Measurements from ENCODE around the gene MALAT1.

Gene MALAT1

DNA sequence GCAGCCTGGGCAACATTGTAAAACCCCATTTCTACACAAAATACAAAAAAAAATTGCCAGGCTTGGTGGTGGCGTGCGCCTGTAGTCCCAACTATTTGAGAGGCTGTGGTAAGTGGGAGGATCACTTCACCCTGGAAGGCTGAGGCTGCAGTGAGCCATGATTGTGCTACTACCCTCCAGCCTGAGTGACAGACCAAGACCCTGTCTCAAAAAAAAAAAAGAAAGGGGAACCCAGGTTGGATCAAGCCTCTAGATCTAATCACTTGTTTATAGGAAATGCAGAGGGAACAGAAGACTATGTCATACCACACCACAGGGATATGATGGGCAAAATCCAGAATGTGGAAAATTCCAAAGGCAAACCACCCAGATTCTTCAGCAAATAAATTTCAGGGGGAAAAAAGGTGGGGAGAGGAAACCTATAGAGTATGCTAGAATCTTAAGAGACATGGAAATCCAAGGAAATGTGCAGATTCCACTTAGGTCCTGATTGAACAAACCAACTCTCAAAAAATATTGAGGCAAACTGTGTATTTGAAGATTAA lies 16.5 kb upstream of the MALAT1 start:
- ATAC-seq (ENCODE audit: low read depth) = no peak
- H3K9me3 ChIP-seq (ENCODE audit: severe bottlenecking) = no peaks in the 10 kb centered on the region
- DNase-seq (ENCODE audit: low spot score) = no peak
- H3K4me1 ChIP-seq (ENCODE audit: insufficient read depth, poor library complexity, severe bottlenecking) = peaks cover 47% of the 10 kb centered on the region
- no peaks in the 10 kb centered on the region for H3K27me3 ChIP-seq (ENCODE audit: insufficient read depth, poor library complexity, severe bottlenecking)
- H3K4me3 ChIP-seq (ENCODE audit: severe bottlenecking) = no peak overlapping the region
- TF ChIP-seq, protein P1, sequence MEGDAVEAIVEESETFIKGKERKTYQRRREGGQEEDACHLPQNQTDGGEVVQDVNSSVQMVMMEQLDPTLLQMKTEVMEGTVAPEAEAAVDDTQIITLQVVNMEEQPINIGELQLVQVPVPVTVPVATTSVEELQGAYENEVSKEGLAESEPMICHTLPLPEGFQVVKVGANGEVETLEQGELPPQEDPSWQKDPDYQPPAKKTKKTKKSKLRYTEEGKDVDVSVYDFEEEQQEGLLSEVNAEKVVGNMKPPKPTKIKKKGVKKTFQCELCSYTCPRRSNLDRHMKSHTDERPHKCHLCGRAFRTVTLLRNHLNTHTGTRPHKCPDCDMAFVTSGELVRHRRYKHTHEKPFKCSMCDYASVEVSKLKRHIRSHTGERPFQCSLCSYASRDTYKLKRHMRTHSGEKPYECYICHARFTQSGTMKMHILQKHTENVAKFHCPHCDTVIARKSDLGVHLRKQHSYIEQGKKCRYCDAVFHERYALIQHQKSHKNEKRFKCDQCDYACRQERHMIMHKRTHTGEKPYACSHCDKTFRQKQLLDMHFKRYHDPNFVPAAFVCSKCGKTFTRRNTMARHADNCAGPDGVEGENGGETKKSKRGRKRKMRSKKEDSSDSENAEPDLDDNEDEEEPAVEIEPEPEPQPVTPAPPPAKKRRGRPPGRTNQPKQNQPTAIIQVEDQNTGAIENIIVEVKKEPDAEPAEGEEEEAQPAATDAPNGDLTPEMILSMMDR (IDR thresholded peaks at IDR 0.05; ENCODE audit: poor library complexity, severe bottlenecking) = no peak
- H3K36me3 ChIP-seq (ENCODE audit: low read depth) = no peaks in the 10 kb centered on the region
- peak overlapping the region; percentile 89 for H3K27ac ChIP-seq (ENCODE audit: poor library complexity, severe bottlenecking)

DNA sequence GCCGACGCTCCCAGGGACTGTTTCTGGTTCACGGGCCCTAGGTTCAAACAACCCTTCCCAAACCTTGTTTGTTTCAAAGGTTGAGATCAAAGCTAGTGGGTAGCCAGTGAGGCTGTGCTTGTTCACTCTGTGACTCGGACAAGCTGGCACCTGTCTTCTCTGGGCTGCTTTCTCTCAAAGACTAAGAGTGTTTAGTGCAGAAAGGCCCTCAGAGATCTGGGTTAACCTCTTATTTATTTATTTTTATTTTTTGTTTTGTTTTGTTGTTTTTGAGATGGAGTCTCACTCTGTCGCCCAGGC lies 13.0 kb upstream of the MALAT1 start:
- Histone ChIP-seq H3K27me3 (ENCODE audit: insufficient read depth, poor library complexity, severe bottlenecking) (no peaks in the 10 kb centered on the region), H3K4me1 (ENCODE audit: insufficient read depth, poor library complexity, severe bottlenecking) (peaks cover 60% of the 10 kb centered on the region), H3K4me3 (ENCODE audit: severe bottlenecking) (no peak overlapping the region), H3K9me3 (ENCODE audit: severe bottlenecking) (no peaks in the 10 kb centered on the region), H3K36me3 (ENCODE audit: low read depth) (no peaks in the 10 kb centered on the region), H3K27ac (ENCODE audit: poor library complexity, severe bottlenecking) (peak overlapping the region; percentile 99)
- no peak for ATAC-seq (ENCODE audit: low read depth)
- no peak for DNase-seq (ENCODE audit: low spot score)
- TF ChIP-seq, protein P1 (IDR thresholded peaks at IDR 0.05; ENCODE audit: poor library complexity, severe bottlenecking) = no peak

DNA sequence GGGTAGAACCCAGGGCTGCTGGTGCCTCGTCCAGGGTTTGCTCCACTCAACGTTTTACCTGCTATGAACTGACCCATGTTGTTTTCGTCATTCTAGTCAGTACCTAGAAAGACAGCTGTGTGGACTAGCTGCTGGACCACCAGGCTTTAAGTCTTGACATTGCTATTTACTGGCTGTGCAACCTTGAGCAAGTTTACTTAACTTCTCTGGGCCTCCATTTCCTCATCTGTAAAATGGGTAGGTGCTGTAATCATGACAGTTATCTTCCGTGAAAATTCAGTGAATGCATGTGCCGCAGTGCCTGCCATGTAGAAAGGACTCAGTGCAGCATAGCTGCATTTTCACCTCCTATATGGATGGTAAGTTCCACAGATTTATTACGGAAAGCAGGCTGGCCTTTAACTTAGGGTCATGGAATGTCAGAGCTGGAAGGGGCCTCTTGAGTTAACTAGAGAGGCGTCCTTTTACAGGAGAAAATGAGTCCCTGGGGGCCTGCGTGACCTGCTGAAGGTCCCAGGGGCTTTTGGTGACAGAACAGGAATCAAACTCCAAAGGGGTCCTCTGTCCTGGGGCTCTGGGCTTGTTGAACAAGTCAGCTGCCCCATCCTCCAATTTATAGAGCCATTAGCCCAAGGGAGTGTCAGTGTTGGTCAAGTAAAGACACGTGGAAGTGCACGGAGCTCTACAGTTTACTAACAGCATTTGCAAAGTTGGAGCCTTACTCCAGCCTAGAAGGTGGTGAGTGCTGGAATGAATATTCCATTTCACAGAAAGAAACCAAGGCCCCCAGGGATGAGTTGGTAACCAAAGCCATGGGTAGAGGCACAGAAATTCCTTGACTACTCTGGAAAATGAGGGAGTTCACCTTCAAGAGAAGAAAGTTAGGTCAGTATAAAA lies 12.0 kb upstream of the MALAT1 start:
- Histone ChIP-seq H3K4me3 (ENCODE audit: severe bottlenecking) (no peak overlapping the region), H3K27me3 (ENCODE audit: insufficient read depth, poor library complexity, severe bottlenecking) (no peaks in the 10 kb centered on the region), H3K36me3 (ENCODE audit: low read depth) (no peaks in the 10 kb centered on the region), H3K4me1 (ENCODE audit: insufficient read depth, poor library complexity, severe bottlenecking) (peaks cover 64% of the 10 kb centered on the region), H3K27ac (ENCODE audit: poor library complexity, severe bottlenecking) (peak overlapping the region; percentile 99), H3K9me3 (ENCODE audit: severe bottlenecking) (no peaks in the 10 kb centered on the region)
- DNase-seq (ENCODE audit: low spot score) (no peak), ATAC-seq (ENCODE audit: low read depth) (no peak)
- TF ChIP-seq, protein P1 (IDR thresholded peaks at IDR 0.05; ENCODE audit: poor library complexity, severe bottlenecking) = no peak

DNA sequence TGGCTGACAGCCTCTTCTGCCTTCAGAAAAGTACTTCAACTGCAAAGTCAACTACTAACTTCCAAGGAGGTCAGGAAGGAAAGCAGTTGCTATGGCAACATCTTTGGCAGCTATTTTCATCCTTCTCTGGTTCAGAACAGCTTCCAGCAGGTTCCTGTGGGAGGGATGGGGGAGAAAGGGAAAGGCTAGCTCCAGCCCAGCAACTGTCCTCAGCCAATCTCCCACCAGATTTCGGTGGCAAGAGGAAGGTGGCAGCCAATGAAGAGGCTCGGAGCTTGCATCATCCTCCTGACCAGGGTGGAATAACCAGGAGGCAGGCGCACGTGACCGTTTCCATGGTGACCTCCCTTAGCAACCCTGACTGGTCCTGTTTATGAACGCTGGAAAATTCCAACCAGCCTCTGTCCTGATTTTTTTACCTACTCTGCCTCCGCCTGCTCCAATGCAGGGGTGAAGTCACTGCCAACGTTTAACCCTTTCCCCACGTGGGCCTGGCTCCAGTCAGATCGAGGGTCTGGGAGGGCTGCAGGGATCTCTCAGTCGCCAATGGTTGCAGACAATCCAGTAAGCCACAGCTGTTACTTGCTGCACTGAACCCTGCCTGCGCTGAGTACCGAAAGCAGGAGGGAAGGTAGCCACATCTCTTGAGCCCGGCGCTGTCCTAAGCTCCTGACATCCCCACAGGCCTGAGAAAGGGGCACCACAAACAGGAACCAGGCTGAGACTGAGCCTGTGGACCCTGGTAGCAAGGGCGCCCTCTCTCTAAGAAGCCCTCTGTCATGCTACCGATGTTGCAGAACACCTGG lies 11.2 kb upstream of the MALAT1 start:
- H3K27ac ChIP-seq (ENCODE audit: poor library complexity, severe bottlenecking) = peak overlapping the region; percentile 99
- peak; percentile 98 for DNase-seq (ENCODE audit: low spot score)
- no peaks in the 10 kb centered on the region for H3K36me3 ChIP-seq (ENCODE audit: low read depth)
- peak; percentile 86 for ATAC-seq (ENCODE audit: low read depth)
- no peaks in the 10 kb centered on the region for H3K9me3 ChIP-seq (ENCODE audit: severe bottlenecking)
- TF ChIP-seq, protein P1 (IDR thresholded peaks at IDR 0.05; ENCODE audit: poor library complexity, severe bottlenecking) = no peak
- H3K27me3 ChIP-seq (ENCODE audit: insufficient read depth, poor library complexity, severe bottlenecking) = no peaks in the 10 kb centered on the region
- H3K4me1 ChIP-seq (ENCODE audit: insufficient read depth, poor library complexity, severe bottlenecking) = peaks cover 73% of the 10 kb centered on the region
- H3K4me3 ChIP-seq (ENCODE audit: severe bottlenecking) = no peak overlapping the region
